HG02623 (cell line): Measurements from ENCODE around the gene RPE65.
A peak's percentile ranks its signal among the peaks of the same experiment; 100 is the strongest.
"Not testable (repeated sequence)": the region's sequence is repeated elsewhere in the genome, so short reads cannot be mapped to it uniquely, and the experiment has no call there.

Source experiments
- ATAC-seq: cut with Tn5 transposase; IDR thresholded peaks from one replicate; pipeline ENCODE4 v1.9.1; 2021; ENCODE audit warnings: moderate library complexity; ENCODE audit not compliant: unreplicated experiment

The RPE65 gene

DNA sequence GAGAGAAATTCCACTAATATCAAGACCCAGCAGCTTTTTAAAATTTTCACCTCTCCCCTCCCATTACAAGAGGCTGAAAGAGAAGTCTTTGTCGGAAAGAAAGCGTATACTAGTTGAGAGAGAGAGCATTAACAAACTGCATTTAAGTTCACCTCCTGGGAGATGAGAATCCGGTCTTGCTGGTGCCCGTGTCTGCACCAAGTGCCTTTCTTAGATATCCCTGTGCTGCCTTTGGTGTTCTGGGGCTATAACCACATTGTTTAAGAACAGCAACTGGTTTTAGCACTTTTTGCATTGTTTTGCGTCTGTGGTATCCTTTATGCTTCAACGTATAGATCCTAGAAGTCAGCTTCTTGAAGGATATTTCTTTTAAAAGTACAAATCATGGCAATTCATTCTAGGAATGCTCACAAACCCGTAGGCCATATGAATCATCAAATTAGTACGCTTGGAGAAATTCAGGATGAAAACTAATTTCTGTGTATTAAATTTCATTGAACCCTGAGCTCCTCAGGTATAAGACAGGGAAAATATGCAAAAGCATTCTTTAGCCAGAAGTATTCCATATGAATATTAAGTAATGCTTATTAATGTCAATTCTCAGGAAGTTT, 3.4 kb upstream of the RPE65 start:
- ATAC-seq: no peak

DNA sequence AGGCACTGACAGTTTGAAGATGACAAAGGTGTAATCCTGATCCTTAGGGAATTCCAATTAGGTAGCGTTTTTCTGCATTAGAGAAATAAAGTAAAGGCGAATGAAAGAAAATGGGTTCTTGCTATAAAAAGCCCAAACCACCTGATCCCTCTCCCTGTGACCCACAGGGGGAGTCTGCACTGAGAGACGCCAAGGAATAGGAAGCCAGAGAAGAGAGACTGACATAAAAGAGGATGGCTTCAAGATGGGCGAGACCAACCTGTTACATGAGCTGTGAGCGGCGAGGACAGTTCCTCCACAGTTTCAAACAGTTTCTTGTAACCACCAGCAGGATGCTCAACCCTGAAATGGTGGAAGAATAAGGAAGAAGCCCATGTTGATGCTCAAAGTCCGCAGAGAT, 1.4 kb downstream of the RPE65 start:
- no peak for ATAC-seq

DNA sequence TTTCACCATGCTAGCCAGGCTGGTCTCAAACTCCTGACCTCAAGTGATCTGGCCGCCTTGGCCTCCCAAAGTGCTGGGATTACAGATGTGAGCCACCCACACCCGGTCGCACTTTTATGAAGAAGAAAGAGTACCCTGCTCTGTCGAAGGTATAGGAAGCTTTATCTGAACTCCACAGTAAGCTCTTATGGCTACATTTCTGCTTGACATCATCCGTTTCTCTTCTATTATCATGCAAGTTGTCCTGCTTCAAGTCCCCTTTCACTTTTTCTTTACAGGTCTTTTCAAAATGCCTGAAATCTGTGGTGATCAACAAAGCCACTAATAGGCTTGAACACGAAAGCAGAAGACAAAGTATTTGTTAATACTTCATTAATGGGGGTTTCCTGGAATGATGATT, 4.0 kb downstream of the RPE65 start:
- no peak for ATAC-seq

DNA sequence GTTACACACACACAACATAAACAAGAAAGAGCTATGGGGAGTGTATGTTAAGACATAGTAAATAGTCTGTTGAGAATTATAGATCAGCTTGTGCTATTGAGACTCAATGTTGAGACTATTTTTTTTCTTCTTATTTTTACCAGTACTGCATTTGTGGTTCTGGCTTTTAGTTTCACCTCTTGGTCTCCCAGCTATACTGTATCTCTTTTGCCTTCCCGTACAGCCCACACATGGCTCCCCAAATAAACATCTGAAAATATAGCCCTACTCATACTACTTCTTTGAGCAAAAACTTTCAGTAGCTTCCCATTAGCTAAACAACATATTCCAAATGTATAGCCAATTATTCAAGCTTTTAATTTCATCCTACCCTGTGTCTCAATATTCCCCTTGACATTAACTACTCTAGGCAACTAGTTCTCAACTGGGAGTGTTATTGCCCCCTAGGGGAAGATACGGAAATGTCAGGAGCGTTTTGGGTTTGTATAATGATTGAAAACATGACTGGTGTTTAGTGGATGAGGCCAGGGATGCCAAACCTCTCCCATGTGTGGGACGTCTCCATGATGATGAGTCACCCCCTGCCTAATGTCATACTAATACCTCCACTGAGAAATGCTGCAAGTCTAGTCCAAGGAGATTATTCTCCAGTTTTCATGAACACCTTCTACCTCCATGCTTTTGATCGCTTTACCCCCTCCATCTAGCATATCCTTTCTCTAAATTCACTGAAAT, 6.8 kb downstream of the RPE65 start:
- peak; percentile 81 for ATAC-seq

DNA sequence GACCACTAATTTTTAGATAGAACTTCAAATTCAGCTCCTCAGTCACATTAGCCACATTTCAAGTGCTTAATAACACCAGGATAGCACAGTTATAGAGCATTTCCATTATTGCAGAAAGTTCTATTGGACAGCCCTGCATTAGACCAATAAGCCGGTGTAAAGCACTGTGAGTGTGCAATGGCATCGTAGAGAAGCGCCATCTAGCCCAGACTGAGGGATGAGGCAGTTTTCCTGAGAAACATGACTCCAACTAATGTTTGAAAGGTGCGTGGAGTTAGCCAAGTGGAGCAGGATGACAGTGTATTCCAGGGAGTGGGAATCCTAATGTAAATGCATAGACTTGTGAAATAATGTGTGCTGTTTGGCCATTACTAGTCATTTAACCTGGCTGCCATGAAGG, 7.7 kb downstream of the RPE65 start:
- ATAC-seq: no peak

DNA sequence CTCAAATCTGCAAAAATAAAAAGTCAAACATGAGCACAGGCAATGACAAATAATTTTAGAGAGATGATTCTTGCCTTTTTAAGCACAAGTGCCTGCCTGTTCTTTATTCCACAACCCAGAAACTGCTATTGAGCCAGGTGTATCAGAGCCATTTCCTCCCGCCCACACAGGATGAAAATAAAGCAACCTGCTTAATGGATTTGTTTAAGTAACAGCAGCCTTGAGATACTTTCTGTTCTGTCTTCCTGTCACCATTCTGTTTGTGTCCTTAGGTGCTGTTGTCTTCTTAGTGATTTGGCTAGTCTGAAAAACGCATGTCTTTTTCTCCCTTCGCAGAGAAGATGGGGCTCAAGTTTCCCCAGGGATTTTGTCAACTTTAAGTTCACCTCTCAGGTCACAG, 11.4 kb downstream of the RPE65 start:
- ATAC-seq: no peak

DNA sequence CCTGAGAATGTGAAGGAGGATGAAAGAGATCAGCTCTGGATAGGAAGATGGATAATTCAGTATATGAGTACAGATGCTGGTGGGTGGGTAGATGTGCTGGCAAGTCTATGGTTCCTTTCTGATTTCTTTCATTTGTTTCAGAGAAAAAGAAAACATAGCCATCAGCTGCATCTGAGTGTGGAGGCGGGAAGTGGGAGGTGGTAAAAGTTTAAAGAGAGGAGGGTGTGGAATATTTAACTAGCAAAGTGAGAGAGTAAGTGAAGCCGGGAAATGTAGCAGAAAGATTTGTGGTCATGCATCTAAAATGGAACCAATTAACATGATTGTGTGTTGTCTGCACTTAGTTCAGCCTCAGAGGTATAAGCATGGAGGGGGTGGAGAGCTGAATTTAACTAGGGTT, 16.4 kb downstream of the RPE65 start:
- ATAC-seq: no peak

DNA sequence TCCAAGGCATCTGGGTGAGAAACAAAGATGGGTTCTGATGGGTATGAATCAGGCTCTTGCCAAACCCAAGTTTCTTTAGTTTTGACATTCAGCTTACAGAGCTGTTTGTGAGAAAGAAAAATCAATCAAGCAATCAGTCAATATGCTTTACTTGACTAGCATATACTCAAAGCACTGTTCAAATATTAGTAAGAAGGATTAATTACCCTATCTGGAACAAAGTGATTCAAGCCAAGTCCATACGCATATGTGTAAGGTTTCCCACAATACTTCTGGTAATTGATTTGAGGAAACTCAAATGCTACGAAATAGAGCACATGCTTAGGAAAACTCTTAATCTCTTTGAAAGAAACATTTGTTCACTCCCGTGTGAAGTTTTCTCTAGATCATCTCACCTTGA, 18.7 kb downstream of the RPE65 start:
- ATAC-seq: no peak

DNA sequence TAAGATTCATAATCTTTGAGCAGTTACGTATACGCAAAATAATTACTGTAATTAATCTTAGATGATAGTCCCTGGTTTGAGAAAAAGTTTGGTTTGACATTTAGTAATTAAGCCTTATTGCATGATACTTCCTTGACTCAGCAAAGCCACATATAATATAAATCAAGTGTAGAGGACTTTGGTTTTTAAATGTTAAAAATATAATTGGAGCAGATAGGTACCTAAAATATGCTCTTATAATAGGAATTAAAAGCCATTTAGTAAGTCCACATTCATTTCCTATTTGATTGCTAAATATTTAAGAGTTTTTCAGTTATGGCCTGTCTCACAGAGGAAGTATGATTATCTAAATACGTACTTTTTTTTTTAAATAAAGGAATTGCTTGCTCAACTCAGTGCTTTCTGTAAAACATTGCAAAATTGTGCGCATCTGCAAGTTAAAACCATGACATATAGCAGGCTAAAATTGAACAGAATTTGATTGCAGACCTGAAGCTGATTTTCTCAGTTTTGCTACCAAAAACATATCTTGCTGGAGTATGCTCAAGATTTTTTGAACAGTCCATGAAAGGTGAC, 20.4 kb downstream of the RPE65 start:
- no peak for ATAC-seq

DNA sequence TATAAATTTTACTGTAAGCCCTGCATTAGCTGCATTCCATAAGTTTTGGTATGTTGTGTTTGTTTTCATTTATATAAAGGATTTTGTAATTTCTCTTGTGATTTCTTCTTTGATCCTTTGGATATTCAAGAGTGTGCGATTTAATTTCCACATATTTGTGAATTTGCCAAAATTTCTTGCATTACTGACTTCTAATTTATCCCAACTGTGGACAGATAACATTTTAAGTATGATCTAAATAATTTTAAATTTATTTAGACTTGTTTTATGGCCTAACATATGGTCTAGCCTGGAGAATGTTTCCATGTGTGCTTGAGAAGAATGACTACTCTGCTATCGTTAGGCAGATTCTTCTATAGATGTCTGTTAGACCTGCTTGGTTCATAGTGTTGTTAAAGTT, 23.2 kb downstream of the RPE65 start:
- no peak for ATAC-seq

DNA sequence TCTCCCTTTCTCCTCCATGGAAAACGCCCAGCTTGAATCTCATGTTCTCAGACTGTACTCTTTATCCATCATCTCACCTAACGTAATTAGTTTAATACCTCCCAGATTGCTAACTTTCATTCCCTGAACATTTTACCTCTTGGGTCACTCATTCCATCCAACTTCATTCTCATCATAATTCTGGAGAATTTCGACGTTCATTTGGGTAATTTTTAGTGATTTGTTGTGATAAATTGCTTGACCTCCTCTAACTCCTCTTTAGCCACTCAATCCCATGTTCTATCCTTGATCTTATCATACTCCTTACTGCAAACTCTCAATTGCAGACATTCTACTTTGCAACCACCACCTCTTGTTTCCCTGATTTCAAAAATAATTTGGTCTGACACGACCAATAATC, 28.4 kb downstream of the RPE65 start:
- ATAC-seq: no peak

DNA sequence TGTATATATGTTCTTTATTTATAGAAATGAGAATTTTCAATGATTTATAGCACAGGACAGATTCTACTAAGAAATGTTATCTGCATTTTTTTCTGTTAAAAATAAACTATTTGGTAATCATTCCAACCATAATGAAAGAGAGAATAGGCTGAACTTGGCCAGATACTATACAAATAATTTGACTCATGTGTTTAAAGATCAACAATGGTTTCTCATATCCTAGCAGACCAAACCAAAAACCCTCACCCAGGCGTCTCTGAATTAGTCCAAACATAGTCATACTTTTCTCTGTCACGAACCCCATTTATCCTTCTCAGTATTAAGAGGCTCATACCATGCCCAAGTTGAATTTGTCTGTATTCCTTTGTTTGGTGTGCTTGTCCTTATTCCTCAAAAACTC, 40.3 kb downstream of the RPE65 start:
- ATAC-seq: no peak

DNA sequence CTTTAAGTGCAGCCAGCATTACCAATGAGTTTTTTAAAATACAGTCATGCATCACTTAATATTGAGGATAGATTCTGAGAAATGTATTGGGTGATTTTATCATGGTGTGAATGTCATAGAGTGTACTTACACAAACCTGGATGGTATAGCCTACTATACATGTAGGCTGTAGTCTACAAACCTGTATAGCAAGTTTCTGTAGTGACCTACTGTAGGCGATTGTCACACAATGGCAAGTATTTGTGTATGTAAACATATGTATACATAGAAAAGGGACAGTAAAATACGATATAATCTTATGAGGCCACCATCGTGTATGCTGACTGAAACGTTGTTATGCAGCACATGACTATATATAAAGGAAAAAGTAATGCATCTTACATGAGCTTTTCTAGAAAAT, 48.2 kb downstream of the RPE65 start:
- no peak for ATAC-seq

DNA sequence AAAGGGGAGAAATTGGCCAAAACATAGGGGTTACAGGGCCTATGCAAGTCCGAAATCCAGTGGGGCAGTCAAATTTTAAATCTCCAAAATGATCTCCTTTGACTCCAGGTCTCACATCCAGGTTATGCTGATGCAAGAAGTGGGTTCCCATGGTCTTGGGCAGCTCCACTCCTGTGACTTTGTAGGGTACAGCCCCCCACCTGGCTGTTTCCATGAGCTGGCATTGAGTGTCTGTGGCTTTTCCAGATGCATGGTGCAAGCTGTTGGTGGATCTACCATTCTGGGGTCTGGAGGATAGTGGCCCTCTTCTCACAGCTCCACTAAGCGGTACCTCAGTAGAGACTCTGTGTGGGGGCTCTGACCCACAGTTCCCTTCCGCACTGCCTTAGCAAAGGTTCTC, 54.2 kb downstream of the RPE65 start:
- ATAC-seq: not testable (repeated sequence)

DNA sequence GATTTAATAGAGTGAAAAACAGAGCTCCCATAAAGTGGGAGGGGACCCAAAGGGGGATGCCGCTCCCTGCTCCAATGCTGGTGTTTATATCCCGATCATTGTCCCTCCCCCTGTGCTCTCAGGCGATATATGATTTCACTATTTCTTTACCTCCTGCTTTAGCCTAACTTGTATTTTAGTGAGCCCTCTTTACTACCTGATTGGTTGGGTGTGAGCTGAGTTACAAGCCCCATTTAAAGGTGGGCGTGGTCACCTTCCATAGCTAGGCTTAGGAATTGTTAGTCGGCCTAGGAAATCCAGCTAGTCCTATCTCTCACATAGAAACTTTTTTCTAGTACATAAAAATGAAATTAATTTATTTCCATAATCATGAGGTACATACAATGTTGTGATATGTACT, 57.3 kb downstream of the RPE65 start:
- ATAC-seq: not testable (repeated sequence)

DNA sequence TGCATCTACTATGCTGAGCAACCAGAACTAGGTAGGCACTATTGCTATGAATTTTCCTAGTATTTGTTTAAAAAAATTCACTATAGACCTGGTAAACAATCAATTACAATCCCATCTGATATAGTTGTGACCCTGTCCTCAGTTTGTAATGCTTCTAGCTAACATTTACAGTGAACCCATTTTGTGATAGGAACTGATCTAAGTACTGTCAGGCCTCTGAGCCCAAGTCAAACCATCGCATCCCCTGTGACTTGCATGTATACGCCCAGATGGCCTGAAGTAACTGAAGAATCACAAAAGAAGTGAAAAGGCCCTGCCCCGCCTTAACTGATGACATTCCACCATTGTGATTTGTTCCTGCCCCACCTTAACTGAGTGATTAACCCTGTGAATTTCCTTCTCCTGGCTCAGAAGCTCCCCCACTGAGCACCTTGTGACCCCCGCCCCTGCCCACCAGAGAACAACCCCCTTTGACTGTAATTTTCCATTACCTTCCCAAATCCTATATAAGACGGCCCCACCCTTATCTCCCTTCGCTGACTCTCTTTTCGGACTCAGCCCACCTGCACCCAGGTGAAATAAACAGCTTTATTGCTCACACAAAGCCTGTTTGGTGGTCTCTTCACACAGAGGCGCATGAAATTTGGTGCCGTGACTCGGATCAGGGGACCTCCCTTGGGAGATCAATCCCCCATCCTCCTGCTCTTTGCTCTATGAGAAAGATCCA, 63.8 kb downstream of the RPE65 start:
- not testable (repeated sequence) for ATAC-seq

DNA sequence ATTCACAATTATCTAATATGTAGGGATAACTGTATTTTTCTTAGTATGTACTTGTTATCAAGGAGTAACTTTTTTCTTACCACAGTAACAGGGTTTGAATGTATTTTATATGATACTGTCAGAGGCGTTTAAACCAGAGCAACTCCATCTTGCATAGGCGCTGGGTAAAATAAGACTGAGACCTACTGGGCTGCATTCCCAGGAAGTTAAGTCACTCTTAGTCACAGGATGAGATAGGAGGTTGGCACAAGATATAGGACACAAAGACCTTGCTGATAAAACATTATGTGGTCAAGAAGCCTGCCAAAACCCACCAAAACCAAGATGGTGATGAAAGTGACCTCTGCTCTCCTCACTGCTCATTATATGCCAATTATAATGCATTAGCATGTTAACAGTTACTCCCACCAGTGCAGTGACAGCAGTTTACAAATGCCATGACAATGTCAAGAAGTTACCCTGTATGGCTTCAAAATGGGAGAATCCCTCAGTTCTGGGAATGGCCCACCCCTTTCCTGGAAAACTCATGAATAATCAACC, 64.8 kb downstream of the RPE65 start:
- no peak for ATAC-seq

DNA sequence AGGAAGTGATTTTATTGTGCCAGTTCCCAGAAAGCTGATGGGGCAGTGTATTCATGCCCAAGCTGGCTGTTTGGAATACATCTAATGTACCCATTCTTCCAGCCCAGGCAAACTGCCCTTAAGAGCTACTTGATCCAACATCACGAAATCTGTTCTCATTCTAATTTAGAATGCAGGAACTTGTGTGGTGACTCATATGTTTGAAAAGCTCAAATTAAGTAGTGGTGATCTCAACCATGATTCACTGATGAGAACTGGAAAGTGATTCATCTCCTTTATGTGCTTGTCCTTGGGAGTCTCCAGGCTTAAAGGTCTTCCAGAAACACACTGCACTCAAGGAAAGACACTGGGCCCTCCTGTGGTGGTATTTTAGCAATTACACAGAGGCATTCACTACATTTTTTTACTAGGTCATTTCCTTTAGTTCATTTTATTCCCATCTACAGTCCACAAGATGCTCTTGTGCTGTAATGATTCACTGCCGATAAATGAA, 65.4 kb downstream of the RPE65 start:
- no peak for ATAC-seq

DNA sequence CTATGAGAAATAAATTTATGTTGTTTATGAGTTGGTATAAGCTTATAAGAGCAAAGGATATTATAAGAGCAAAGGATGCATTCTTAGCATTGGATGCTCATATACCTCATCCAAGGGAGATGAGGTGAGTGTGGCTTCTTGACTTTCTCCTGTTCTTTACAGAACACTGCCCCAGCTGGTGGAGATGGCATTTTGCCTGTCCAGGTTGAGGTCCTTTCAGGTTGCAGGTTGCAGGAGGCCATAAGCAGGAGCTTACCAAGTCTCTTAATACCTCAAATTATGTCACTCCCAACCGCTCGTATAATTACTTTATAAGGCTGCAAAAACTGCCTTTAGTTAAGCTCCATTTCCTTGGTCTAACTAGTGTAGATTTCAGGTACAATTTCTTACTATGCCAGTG, 66.7 kb downstream of the RPE65 start:
- no peak for ATAC-seq

DNA sequence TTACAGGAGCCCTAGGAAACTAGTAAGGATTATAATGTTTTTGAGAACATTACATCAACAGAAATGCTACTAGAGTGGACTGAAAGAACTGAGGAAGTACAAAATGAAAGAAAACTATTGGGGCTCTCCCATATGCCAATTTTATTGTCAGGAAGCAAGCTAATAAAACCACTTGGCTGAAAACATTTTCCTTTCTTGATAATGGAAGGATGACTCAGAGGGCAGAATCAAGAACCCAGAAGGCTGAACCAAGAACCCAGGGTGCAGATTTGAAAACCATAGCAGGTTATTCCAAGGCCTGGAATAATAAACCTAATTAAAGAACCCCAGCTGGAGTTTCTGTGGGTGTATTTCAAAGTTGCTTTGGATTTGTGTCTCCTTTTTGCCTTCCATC, 70.7 kb downstream of the RPE65 start:
- no peak for ATAC-seq
